ENCODE data around the gene CTDSP1.

The CTDSP1 gene

DNA sequence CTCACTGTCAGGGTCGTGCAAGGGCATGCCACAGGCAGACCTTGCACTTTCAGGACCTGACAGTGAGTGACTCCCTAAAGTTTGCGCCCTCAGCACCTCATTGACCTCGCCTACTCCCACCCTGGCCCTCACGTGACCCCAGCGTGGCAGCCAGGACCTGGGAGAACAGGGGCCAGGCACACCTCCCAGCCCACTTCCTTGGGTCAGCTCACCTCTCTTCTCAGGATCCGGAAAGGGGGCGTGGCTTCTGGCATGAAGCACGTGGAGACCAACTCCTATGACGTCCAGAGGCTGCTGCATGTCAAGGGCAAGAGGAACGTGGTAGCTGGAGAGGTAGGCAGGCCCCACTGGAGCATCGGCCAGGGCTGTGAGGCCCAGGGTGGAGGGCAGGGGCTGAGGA is 28.1 kb downstream of the CTDSP1 start:
- DNase-seq (ENCODE audit: low read depth), result no peak

DNA sequence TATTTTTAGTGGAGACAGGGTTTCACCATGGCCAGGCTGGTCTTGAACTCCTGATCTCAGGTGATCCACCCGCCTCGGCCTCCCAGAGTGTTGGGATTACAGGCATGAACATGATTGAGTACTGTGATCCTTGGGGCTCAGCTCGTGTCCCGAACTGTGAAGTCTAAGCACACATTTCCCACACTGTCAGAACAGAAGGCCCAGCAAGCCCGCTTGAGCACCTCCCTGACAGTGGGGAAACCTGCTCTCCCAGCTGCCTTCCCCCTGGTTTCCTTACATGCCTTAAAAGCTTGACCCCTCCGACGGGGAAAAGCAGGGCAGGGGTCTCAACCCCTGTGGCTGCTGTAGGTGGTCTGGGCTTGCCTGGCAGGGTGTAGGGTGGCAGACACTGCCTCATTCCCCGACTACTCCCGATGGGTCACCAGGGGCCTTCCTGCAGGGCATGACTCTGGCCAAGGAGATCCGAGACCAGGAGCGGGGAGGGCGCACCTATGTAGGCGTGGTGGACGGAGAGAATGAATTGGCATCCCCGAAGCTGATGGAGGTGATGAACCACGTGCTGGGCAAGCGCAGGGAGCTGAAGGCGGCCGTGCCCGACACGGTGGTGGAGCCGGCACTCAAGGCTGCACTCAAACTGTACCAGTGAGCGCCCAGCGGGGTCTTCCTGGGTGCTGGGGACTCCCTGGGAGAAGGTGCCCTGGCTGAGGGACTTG is 29.3 kb downstream of the CTDSP1 start:
- no peak for DNase-seq (ENCODE audit: low read depth)

DNA sequence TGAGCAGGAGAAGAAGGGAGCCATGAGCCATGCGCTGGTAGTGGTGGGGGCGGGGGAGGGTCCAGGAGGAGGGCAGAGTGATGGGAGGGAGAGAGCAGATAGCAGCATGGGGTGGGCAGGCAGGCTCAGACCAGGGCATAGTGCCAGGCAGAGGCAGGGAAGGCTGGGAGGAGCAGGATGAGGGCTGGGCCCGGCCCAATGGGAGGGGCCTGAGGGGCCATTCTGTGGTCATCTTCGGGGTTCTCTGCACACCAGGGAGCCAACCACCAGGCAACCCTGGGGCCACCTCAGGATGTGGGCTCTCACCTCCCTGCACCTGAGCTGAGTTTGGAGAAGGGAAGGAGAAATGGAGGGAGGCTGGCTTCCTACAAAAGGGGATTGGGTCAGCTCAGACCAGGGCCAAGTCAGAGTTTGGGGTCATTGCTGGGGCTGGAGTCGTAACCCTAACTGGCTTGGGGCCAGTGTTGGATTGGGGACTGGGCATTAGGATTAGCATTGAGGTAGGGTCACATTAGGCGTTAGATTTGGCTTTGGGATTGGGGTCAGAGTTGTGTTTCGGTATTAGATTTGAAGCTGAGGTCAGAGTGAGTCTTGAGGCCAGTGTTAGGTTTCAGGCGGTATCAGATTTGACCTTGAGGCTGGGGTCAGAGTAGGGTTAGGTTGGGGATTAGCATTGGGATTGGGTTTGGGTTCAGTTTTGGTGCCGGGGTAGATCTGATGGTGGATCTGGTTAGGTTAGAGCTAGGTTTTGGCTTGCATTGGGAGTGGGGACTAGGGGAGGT is 30.4 kb downstream of the CTDSP1 start:
- DNase-seq (ENCODE audit: low read depth), result no peak

DNA sequence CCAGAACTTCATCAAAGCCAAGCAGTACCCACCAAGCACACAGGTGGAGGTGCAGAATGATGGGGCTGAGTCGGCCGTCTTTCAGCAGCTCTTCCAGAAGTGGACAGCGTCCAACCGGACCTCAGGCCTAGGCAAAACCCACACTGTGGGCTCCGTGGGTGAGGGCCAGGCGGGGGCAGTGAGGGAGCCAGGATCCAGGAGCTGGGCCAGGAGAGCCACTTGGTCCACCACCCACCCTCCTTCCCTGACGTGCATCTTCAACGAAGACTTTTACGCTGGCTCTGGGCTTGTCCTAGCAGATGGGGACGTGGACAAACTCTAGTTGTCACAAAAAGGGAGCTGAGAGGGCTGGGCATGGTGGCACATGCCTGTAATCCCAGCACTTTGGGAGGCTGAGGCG is 31.1 kb downstream of the CTDSP1 start:
- no peak for DNase-seq (ENCODE audit: low read depth)

DNA sequence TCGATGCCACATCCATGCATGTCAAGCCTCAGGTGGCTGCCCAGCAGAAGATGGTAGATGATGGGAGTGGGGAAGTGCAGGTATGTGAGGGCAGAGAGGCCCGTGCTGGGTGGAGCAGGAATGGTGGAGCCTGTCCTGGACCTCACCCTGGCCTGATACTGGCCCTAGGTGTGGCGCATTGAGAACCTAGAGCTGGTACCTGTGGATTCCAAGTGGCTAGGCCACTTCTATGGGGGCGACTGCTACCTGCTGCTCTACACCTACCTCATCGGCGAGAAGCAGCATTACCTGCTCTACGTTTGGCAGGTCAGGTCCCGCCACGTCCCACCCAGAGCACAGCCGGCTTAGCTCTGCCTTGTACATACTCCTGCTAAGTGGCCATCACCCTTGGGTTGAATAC is 32.2 kb downstream of the CTDSP1 start:
- no peak for DNase-seq (ENCODE audit: low read depth)

DNA sequence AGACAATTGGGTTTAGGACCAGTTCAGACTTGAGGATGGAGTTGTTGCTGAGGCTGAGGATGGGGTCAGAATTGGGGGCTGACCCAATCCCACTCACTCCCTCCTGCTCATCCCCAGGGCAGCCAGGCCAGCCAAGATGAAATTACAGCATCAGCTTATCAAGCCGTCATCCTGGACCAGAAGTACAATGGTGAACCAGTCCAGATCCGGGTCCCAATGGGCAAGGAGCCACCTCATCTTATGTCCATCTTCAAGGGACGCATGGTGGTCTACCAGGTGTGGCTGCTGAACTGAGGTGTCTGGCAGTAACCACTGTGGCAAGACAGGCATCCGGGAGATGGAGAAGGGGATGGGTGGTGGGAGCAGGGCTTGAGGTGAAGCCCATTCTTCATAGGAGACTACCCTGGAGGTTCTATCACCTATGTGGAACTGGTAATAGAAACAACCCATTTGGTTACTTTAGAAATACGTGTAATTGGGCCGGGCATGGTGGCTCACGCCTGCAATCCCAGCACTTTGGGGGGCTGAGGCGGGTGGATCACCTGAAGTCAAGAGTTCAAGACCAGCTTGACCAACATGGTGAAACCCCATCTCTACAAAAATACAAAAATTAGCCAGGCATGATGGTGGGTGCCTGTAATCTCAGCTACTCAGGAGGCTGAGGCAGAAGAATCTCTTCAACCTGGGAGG is 33.2 kb downstream of the CTDSP1 start:
- DNase-seq (ENCODE audit: low read depth), result no peak

DNA sequence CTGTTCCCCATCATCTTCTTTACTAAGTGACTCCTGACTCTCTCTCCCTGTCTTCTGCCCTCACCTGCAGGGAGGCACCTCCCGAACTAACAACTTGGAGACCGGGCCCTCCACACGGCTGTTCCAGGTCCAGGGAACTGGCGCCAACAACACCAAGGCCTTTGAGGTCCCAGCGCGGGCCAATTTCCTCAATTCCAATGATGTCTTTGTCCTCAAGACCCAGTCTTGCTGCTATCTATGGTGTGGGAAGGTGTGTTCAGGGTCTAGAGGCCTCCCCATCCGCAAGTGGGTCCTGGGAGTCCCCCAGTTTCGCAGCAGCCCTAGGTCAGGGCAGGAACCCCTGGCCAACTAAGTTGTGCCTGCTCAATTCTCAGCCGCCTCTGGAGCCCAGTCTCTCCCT is 34.8 kb downstream of the CTDSP1 start:
- no peak for DNase-seq (ENCODE audit: low read depth)

DNA sequence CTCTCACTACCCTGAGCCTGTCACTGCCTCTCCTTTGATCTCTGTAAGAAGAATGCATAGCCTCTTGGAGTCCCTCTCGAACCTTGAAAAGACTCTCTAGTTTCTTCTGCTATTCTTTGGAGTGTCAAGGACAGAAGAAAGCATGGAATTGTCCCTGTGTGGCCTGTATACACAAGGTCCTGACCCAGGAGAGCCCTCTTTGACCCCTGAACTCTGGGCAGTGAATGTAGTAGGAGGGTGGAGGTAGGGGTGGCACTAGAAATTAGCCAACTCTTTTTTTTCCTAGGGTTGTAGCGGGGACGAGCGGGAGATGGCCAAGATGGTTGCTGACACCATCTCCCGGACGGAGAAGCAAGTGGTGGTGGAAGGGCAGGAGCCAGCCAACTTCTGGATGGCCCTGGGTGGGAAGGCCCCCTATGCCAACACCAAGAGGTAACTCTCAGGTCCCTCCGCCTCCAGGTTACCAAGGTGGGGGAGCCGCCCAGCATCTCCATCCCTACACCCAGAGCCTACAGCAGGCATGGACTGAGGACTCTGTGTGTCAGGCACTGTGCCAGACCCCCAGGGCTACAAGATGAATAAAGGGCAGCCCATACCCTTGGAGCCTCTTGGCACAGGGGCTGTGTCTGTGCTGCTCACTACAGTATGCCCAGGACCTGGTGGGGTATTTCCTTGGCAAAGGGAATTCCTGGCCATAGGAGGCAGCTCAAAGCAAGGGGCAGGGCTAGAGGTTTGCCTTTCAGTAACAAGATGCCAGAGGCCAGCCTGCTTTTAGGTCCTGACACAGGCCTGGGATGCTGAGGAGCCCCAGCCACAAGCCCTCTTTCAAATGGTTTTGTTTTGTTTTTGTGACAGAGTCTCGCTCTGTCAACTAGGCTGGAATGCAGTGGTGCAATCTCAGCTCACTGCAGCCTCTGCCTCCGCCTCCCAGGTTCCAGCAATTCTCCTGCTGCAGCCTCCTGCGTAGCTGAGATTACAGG is 35.6 kb downstream of the CTDSP1 start:
- no peak for DNase-seq (ENCODE audit: low read depth)

DNA sequence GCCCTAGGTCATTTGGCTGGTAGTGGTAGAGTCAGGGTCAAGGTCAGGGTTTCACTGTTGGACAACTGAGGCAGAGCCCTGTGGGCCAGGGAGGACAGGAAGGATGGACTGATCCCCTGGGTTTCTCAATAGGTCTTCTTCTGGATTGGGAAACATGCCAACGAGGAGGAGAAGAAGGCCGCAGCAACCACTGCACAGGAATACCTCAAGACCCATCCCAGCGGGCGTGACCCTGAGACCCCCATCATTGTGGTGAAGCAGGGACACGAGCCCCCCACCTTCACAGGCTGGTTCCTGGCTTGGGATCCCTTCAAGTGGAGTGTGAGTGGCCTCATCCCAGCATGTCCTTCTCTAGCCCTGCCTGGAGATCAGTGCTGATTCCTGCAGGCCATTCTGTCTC is 37.3 kb downstream of the CTDSP1 start:
- no peak for DNase-seq (ENCODE audit: low read depth)

DNA sequence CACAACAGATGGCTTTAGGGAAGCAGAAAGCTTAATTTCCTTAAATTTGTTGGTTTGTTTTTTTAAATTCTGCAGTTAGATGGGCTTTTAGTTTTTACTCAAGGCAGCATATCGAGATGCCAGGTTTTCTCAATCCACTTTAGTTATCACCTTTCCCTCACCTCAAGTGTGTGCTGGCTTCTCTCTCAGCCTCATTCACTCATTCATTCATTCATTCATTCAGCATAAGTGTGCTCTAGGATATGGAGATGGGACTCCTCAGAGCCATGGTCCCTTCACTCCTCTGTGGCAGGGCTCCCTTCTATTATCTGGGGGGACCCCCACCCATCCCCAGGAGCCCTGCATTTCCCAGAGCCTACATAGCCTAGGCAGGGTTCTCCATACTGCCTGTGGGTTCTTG is 38.3 kb downstream of the CTDSP1 start:
- no peak for DNase-seq (ENCODE audit: low read depth)

DNA sequence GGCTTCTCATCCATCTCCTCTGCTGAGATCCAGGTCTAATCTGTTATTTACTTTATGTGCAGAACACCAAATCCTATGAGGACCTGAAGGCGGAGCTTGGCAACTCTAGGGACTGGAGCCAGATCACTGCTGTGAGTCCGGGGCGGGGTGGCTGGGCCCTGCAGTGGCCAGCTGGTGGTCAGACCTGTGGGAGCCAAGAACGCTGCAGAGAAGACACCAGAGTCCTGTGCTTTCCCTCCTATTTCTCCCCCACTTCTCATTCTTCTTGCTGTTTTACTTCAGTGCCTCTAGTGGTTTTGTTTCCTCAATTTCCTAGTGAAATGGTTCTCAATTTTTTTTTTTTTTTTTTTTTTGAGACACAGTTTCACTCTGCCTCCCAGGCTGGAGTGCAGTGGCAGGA is 38.9 kb downstream of the CTDSP1 start:
- no peak for DNase-seq (ENCODE audit: low read depth)

DNA sequence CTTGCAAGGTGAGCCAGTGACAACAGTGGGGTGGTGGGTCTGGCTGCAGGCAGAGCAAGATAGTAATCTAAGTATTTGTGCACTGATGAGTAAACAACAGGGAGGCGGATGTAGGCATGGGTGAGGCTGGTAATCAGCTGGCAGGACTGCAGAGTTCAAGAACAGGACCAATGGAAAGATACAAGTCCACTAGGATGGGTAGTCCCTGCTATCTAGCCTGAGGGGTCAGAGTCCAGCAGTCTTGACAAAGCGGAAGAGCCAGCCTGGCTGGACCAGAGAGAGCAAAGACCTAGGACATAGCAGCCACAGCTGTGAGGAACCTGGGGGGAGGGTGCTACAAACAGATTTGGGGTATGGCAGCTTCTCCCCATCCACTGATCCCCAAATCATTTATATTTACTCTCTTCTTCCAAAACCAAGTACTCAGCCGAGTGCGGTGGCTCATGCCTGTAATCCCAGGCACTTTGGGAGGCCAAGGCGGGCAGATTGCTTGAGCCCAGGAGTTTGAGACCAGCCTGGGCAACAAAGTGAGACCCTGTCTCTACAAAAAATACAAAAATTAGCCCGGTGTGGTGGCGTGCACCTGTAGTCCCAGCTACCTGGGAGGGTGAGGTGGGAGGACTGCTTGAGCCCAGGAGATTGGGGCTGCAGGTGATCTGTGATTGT is 45.2 kb downstream of the CTDSP1 start:
- DNase-seq (ENCODE audit: low read depth), result no peak

DNA sequence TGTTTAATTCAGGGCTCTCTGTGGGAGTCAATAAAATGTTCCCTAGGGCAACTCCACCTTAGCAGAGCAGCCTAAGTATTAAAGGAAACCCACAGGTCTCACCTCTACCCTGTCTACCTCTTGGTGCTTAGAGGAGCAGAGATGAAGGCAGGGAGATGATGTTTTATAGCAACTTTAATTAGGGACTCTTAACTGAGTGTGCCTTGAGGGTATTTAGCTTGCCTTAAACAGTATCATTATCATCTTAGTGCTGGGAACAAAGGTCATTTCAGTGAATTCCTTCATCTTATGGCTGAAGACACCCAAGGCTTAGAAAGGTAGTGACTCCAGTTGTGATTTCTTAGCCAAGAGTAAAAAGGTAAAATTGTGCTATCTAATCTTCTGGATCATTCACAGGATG is 45.9 kb downstream of the CTDSP1 start:
- no peak for DNase-seq (ENCODE audit: low read depth)

DNA sequence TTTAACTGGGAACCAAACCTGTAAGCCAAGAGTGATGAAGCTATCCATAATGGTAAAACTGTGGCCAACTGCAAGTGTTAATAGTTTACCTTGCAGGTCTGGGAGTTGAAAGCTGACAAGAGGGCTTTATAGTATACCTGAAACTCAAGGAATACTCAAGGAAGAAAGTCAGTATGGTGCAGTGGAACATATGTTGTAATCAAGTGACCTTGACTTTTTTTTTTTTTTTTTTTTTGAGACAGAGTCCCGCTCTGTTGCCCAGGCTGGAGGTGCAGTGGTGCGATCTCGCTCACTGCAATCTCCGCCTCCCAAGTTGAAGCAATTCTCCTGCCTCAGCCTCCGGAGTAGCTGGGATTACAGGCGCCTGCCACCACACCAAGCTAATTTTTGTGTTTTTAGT is 46.9 kb downstream of the CTDSP1 start:
- no peak for DNase-seq (ENCODE audit: low read depth)

DNA sequence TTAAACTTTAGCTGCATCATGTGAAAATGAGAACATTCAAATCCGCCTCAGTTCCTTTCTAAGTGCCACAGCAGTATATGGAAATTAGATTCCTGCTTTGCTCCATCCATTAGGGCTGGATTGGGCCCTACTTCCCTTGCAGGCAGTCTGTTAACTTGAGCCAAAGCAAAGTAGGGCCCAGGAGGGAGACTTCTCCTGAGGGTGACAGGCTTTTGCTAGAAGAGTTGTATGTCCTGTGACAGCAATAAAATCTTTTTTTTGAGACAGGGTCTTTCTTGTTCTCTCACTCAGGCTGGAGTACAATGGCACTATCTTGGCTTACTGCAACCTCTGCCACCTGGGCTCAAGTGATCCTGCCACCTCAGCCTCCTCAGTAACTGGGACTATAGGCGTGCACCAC is 47.4 kb downstream of the CTDSP1 start:
- DNase-seq (ENCODE audit: low read depth), result no peak

DNA sequence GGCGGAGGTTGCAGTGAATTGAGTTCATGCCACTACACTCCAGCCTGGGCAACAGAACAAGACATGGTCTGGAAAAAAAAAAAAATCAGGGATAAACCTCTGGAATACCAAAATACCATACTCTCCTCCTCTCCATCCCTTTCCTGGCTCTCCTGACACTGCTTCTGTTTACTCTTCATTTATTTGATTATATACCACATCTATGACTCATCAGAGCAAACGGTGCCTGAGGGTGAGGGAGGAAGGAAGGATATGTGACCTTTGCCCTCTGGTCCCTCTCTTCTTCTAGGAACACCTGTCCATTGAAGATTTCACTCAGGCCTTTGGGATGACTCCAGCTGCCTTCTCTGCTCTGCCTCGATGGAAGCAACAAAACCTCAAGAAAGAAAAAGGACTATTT is 49.3 kb downstream of the CTDSP1 start:
- no peak for DNase-seq (ENCODE audit: low read depth)

DNA sequence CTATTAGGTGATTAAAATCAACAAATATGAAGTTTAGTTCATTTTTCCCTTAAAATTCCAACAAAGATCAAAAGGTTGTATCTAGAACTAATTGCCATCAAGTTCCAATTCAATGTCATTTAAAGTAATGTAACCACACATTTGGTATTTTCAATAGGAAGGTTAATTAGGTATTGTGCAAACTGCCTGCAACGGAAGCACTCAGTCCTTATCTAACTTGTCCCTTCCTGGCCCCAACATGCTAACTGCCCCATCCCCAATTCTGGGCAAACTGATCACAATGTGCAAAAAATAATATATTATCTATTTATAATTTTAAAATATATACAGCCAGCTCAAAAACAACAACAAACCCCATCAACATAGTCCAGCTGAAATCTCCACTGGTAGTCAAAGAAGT is 52.4 kb downstream of the CTDSP1 start:
- no peak for DNase-seq (ENCODE audit: low read depth)

All from activated T-cell treated with anti-CD3 and anti-CD28 coated beads for 1 hour (primary cell).